ENCODE data around the gene STUM.

GRCh38 chr1:226550672-226551041, 2.1 kb downstream of the STUM start:
- TF ChIP-seq TEAD4 (IDR thresholded peaks at IDR 0.05; ENCODE audit: borderline replicate concordance, insufficient read depth) (no peak), FOSL2 (IDR thresholded peaks at IDR 0.05; ENCODE audit: borderline replicate concordance, low read depth) (no peak), TAF1 (IDR thresholded peaks at IDR 0.05; ENCODE audit: borderline replicate concordance, low read depth, low read length) (no peak), RFX5 (IDR thresholded peaks at IDR 0.05; ENCODE audit: low read length) (no peak), CTCF (IDR thresholded peaks at IDR 0.05) (no peak), MEF2A (IDR thresholded peaks at IDR 0.05; ENCODE audit: borderline replicate concordance, low read depth) (no peak), POLR2AphosphoS5 (IDR thresholded peaks at IDR 0.05; ENCODE audit: low read depth, low read length) (no peak)
